Erythroblast (primary cell): Measurements from ENCODE around the gene SYMPK.

ENCODE experiments used
- GATA1 ChIP-seq: IDR thresholded peaks from 2 replicates; pipeline ENCODE4 v1.6.1; 2011; ENCODE audit warnings: low read depth, mild to moderate bottlenecking, control low read depth, low read length, moderate library complexity
- POLR2A ChIP-seq: IDR thresholded peaks from 2 replicates; pipeline ENCODE4 v1.6.1; 2011; ENCODE audit warnings: mild to moderate bottlenecking, low read length

- TF ChIP-seq POLR2A (no peak), GATA1 (no peak)
These were observed 68.3 kb downstream of the SYMPK start for GRCh38 chr19:45794627-45795026.
